NCI-H82 treated with DMSO at 0.1 percent for 48 hours (cell line): Measurements from ENCODE around the gene SNX1.
A peak's percentile ranks its signal among the peaks of the same experiment; 100 is the strongest.
"Not testable (repeated sequence)": the region's sequence is repeated elsewhere in the genome, so short reads cannot be mapped to it uniquely, and the experiment has no call there.

ENCODE experiments used
- DNase-seq: peaks from one replicate; lab custom pipeline; 2025; ENCODE audit not compliant: unreplicated experiment; lab: John Stamatoyannopoulos, UW

The SNX1 gene

GRCh38 chr15:64095795-64096667 is at the start of gene SNX1:
Gene SNX1, plus strand, starts transcription at chr15:64095982. Its CDS starts 32 bp downstream, at chr15:64096014.
- peak; percentile 83 for DNase-seq

- DNase-seq = peak; percentile 20
Observed at GRCh38 chr15:64046421-64047153, 49.2 kb upstream of the SNX1 start, which contains the start of gene DAPK2. Gene DAPK2, minus strand, starts transcription at chr15:64046485. Its CDS starts 6,224 bp downstream, at chr15:64040261.

DNA sequence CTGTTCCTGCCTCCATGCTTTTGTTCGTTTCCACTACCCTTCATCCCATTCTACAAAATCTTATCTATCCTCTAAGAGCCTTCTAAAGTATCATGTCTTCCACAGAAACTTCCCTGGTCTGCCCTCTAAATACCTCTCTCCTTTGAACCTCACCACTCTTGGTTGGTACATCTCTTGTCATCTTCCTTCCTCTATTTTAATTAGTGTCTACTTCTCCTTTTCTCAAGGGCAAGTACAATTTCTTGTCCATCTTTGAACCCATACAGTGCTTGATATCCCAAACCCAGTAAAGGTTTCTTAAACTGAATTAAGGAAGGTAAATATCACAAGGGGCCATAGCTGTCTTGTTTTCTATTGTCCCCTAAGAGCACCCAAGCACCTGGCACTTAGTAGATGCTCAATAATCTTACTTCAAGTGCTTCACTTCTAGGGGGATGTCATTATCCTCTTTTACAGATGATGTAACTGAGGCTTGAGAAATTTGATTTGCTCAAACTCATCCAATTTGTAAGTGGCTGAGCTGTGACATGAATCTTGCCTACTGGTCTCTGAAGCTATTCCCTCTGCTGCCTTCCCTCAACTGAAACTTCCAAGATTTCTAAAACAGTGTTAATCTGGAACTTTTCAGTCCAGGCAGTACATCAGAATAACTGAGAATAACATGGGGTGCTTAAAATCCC is 46.9 kb upstream of the SNX1 start:
- no peak for DNase-seq

- DNase-seq = no peak
Observed at GRCh38 chr15:64050281-64051092, 45.3 kb upstream of the SNX1 start.

GRCh38 chr15:64051093-64051402 is 44.7 kb upstream of the SNX1 start:
- DNase-seq = no peak

- no peak for DNase-seq
Observed at GRCh38 chr15:64051407-64052259, 44.1 kb upstream of the SNX1 start.

DNA sequence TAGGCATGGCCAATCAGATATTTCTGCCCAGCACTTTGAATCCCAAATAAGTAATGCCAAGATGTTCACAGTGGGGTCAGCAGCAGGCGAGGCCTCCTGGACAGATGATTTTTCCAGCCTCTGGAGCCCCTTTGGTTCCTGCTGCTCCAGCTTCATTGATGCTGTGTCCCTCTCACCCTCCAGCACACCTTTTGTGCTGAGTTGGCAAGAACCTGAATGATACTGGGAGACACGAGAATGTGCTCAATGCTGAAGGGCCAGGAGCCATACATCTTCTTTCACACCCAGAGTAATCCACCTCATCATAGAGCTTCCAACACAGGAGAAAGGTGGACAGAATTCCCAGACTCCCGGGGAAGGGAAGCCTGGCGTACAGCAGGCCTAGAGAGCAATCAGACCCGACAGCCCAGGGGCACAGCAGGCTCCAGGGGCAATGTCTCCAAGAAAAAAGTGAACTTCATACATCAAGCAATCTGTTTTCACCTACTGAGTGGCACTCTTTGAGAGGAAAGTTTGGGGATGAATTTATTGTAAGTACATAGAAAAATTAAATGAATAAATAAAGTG is 42.8 kb upstream of the SNX1 start:
- no peak for DNase-seq

GRCh38 chr15:64053674-64054073 is 42.1 kb upstream of the SNX1 start:
- DNase-seq = not testable (repeated sequence)

DNA sequence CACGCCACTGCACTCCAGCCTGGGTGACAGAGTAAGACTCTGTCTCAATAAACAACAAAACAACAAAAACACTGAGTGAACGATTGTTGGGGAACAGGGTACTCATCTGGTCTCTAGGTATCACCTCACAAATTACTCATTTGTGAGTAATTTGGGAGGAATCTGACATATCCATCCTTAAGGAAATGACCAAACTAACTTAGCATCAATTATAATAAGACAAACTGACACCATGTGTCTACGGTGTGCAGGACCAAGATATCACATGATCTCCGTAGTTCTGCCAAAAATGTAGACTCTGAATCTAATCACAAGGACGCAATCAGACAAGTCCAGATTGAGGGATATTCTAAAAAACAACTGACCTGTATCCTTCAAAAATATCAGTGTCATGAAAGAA is 37.5 kb upstream of the SNX1 start:
- no peak for DNase-seq

- DNase-seq = not testable (repeated sequence)
Observed at GRCh38 chr15:64059104-64059503, 36.7 kb upstream of the SNX1 start.

GRCh38 chr15:64060716-64061115 is 35.1 kb upstream of the SNX1 start:
- DNase-seq = no peak

- no peak for DNase-seq
Observed at GRCh38 chr15:64066451-64066850, 29.3 kb upstream of the SNX1 start.

DNA sequence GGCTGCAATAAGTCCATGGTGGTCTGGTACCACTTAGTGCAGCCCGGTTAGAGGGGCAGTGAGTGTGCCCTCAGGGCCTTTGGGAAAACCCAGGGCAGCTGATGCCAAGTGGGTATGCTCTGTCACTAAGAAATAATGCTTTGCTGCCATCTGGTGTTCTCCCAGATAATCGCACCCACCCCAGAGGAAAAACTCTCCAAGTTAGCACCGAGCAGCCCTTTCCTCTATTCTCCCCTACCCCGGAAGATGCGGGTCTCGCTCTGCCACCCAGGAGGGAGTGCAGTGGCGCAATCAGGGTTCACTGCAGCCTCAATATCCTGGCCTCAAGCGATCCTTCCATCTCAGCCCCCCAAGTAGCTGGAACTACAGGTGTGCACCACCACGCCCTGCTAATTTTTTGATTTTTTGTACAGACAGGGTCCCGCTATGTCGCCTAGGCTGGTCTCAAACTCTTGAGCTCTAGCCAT is 28.2 kb upstream of the SNX1 start:
- DNase-seq = peak; percentile 24

DNA sequence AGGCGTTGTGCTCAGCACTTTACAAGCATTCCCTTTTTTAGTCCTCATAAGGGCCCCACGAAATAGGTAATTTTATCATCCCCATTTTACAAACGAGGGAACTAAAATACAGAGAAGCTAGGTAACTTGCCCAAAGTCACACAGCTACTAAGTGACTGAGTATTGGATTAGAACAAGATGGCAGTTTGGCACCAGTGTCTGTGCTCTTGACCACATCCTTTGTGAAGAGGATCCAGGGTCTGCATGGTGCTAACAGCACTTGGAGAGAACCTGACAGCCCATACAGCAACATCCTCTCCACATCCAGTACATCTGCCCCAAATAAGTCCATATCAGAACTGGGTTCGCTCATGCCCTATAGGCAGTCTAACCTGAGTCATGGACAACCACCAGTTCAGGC is 27.6 kb upstream of the SNX1 start:
- no peak for DNase-seq

GRCh38 chr15:64070106-64070505 is 25.7 kb upstream of the SNX1 start:
- DNase-seq = no peak

DNA sequence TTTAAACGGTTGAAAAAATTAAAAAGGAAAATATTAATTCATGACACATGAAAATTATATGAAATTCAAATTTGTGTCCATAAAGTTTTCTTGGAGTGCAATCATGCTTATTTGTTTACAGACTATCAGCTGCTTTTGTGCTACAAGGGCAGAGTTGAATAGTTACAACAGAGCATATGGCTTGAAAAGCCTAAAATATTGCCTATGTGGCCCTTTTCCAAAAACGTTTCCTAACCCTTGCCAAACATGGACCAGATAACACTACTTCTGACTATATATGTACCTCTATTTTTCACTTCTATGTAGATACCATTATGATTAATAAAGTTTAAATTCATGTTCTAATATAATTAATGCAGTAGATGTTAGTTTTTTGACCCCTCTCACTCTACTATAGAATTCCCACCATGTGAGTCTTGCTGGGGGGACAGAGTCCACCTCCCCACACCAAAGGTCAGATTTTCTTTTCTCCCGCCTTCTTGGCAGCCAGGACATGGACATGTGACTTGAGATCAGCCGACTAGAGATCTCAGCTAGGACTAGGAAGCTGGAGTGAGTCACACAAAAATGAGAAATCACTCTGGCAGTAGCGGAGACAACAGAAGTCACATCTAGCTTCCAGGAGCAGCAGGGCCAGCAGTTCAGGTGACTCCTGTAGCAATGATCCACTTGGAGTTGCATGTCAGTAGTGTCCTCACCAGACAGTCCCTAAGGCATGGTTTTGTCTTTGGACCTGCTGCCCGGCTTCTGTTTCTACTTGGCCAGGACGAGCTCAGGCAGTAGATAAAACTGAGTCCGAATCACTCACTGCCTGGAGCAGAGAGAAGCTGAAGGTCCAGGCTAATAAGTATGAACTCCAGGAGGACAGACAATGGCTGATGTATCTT is 24.6 kb upstream of the SNX1 start:
- DNase-seq = no peak

GRCh38 chr15:64071931-64072765 is 23.6 kb upstream of the SNX1 start:
- no peak for DNase-seq

DNA sequence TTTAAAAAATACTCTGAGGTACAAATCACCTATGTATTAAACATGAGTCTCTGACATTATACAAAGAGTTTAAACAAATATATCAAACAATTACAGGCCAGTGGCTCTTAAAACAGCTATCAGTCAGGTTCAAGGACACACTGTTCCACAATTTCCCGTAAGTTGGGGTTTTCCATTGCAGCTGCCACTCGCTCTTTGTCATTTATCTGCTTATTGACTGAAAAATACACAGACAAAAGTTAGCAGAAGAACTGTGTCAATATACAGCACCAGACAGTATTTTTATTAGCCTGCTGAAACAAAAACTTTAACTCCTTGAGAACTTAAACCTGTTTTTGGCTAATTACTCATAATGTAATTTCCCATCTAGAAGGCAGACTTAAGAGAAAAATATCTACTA is 23.0 kb upstream of the SNX1 start:
- no peak for DNase-seq
